H1 (cell line): Measurements from ENCODE around the gene FAM171A1. TPM values are rescaled to one million over a fixed set of nuclear protein-coding genes. Genes with fewer than 3 reads are reported as not detected.

ENCODE experiments used
- EP300 ChIP-seq, 2 experiments: IDR thresholded peaks; 1 replicate in 1 of 2; 2 replicates in 1 of 2; pipeline ENCODE4 v1.6.1; 2011 to 2012; ENCODE audit warnings: low read depth in 2 of 2, low read length in 2 of 2, mild to moderate bottlenecking in 2 of 2, borderline replicate concordance in 1 of 2, inconsistent platforms in 1 of 2, moderate library complexity in 1 of 2
- RBBP5 ChIP-seq: IDR thresholded peaks from 2 replicates; pipeline ENCODE4 v1.7.1; 2012; ENCODE audit warnings: low read depth, mild to moderate bottlenecking, inconsistent platforms, low read length, moderate library complexity, borderline replicate concordance
- SIN3A ChIP-seq, 2 experiments: IDR thresholded peaks in 1 of 2; conservative IDR thresholded peaks in 1 of 2; 2 replicates each; pipeline ENCODE4 v1.6.1; 2011 to 2012; ENCODE audit warnings: low read length in 2 of 2, improper control_type of control experiment in 1 of 2, low read depth in 1 of 2, mild to moderate bottlenecking in 1 of 2
- polyA plus RNA-seq, 7 experiments: library from polyadenylated mRNA; depleted of rRNA in 3 of 7; stranded (reverse) in 5 of 7; unstranded in 2 of 7; fragments of >200 nt in 5 of 7; fragments of 200-250 nt in 2 of 7; gene quantifications; 1 replicate in 5 of 7; 2 replicates in 1 of 7; 4 replicates in 1 of 7; pipeline versions ENCODE4 v1.2.1 to v1.2.3, GENCODE V29; 2011 to 2013; ENCODE audit warnings: missing spikeins in 2 of 7, mixed read lengths in 2 of 7
- total RNA-seq: library from RNA; stranded (reverse); fragmentation: NEBNext Ultra II Directional; extraction: Animal tissue kit (Norgen Biotek cat#: 25700); gene quantifications from 2 replicates; pipeline ENCODE4 v1.2.1, GENCODE V29; 2021

FAM171A1 gene
- total and polyA plus RNA-seq, 2 of the 8 experiments (the other 6 are each of a cell fraction or from before 2014, with no cell fraction given): 26.6 to 42.1 TPM

- TF ChIP-seq EP300 (IDR thresholded peaks at IDR 0.05; ENCODE audit: borderline replicate concordance in 1 of 2, low read depth in 2 of 2, low read length in 2 of 2): no peak
- no peak for TF ChIP-seq SIN3A (conservative IDR thresholded peaks at IDR 0.05 in 1 of 2, IDR thresholded peaks at IDR 0.05 in 1 of 2; ENCODE audit: low read depth in 1 of 2, low read length in 2 of 2)
- TF ChIP-seq RBBP5: no peak
- TF ChIP-seq, all 59 proteins: peak for 0
Measured at GRCh38 chr10:15220445-15220844, 150.6 kb downstream of the FAM171A1 start (continued).
